Frontal cortex (tissue), 4 donors: ENCODE results near the gene VSIG2. TPM values are rescaled to one million over a fixed set of nuclear protein-coding genes. Genes with fewer than 3 reads are reported as not detected.

Experiments used
- DNase-seq, 2 donors: peaks; one replicate each; pipeline ENCODE4 v3.0.0; 2012; ENCODE audit warnings: low spot score in 2 of 2
- FAIRE-seq: peaks from 2 replicates; lab custom pipeline; 2012; peaks lifted over from hg19 to GRCh38; lab: Jason Lieb, UNC
- total RNA-seq: library from RNA; depleted of rRNA; stranded (reverse); fragments of >200 nt; gene quantifications from one replicate; pipeline ENCODE4 v1.2.3, GENCODE V29; 2014
- donor health status: control.
- donor health status: control.
- donor health status: control.

Gene VSIG2
- total RNA-seq, 1 donor from 2014 or later = not detected

DNA sequence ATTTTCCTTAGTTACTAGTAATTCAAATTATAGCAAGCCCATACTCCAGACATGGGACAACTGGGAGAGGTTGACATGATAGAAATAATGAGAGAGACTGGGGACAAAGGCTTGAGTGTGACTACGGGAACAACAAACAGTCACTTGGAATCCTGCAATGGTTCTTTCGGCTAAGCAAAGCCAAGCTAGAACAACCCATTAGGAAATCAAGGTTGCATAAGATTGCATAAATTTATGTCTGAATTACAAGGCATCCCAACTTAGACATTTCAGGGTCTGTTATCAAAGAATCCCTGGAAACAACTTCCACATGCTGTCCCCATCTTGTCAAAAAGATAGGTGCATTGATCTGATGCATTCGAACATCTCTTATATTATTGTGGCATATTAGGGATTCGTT is 22.5 kb downstream of the VSIG2 start:
- DNase-seq (no peak), FAIRE-seq (no peak)

DNA sequence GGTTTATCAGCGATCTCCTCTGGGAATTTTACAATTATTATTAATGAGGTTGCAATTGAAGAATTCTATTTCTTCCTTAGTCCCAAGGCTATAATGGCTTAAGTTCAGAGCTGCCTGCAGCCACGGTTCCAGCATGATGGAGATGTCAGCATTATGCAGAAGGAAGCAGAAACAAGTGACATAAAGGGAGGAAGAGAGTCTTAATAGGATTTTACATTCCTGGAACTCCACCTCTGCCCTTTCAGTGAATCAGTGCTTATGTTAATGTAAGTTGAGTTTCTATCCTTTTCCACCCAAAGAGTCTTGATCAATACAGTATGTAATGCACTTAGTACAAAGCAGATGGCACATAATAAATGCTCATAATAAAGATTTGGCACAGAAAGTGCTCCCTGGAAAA is 23.9 kb downstream of the VSIG2 start:
- FAIRE-seq = no peak
- DNase-seq = no peak

DNA sequence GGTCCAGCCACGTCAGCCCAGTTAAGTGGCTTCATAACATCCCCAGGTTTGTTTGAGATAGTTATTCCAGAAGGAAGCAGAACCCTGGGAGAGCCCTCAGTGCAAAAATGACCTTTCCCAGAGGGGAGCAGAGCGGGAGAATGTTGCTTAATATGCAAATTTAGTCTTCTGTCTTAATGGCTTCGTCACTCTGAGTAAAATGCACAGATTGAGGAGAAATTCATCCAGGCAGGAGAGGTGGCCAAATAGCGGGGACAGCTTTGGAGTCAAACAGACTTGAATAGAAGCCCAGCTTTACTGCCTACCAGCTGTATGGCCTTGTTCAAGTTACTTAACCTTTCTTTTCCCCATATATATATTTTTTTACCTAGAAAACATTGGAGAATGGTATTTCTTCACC is 24.6 kb downstream of the VSIG2 start:
- no peak for DNase-seq

DNA sequence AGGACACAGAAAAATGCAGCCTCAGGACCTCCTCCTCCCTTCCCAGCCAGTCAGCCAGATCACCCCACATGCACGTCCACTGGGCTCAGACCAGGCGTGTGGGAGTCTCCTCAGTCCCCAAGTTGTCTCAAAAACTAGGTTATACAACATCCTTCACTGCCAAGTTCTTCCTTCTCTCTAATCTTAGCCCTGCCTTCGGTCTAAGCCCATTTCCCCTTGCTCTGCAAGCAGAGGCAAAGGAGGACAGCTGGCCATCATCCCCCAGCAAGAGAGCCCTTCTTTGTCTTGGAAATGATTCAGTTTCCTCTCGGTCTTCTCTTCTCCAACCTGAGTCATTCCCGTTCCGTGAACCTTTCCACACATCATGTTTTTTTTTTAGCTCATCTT is 26.3 kb downstream of the VSIG2 start:
- DNase-seq = no peak
- no peak for FAIRE-seq

More for the DNA sequence above, 24.6 kb downstream of the VSIG2 start:
- FAIRE-seq = no peak

DNA sequence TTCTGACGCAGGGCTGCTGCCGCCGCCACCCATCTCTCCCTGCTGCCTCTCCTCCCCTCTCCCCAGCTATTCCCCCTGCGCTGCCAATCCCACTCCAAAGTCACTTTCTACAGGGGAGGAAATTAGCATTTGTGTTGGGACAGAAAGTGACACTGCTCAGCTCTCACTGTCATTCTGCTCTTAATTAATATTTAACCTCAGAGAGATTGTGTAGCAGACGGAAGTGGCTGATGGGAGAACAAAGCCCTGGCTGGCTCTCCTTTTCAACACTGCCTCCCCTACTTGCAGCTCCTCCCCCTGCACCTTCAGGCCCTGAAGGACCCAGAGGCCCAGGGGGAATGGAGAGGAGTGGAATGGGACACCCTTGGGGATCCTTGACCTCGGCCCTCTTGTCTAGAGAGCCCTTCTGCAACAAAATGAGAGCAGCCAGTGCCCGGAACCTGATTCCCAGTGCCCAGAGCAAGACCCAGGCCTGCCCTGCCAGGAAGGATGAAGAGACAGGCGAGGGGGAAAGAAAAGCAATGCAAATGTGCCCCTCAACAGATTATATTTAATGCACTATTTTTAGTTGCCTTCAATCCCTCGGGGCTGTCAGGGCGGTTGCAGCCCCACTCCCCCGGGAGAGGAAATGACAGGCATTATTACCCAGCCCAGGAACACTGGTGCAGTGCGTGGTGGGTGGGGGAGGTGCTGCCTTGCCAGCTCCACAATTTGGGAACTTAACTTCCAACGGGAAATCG is 26.9 kb downstream of the VSIG2 start:
- no peak for DNase-seq
- FAIRE-seq = no peak

DNA sequence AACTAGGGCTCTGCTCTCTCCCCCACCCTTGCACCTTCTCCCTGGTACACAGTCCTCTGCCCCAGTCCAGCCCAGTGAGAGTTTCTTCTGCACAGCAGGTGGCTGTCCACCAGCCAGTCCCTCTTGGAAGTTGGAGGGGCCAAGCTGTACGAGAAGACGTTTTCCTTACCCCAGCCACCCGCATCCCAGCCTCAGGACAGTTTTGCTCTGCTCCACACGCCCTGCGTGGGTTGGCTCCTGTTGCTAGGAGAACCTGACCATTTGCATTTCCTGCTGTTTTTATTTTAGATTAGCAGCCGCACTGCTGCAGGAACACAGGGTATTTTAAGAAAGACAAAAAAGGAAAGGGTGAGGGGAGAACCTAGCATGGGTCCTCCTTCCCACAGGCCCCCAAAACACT is 29.9 kb downstream of the VSIG2 start:
- no peak for DNase-seq
- no peak for FAIRE-seq

DNA sequence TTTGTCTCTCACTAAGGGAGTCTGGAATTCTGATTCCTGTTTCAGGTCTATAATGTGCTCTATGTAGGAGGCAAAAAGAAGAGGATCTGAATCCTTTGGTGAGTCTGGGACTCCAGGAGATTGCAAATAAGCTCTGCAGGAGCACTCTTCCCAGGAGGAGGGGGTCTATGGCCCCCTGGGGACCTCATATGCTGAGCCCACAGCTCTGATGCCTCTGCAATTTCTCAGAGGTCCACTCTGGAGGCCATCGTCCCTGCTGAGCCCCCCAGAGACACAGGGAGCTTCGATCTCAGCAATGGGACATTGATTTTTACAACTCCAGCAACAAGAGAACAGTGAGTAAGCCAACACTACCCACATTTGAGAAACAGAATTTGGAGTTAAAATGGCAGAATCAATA is 32.5 kb downstream of the VSIG2 start:
- FAIRE-seq = no peak
- no peak for DNase-seq

DNA sequence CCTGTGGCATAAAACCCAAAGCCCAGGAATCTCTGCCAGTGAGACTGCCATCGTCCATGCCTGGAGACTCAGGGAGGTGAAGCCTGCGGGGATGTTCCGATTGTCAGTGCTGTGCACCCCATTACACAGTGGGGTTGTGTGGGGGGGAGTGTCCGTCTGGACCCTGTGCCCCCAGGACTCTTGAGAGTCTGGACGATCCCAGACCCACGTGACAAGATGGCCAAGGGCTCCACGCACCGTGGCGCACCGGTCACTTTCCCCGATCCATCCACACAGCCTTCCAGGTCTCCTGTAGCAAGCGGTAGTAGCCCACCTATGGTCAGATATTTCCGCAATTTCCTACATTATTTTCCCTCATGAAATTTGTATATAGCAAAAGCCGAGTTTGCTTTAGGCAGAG is 33.3 kb downstream of the VSIG2 start:
- DNase-seq (no peak), FAIRE-seq (no peak)

DNA sequence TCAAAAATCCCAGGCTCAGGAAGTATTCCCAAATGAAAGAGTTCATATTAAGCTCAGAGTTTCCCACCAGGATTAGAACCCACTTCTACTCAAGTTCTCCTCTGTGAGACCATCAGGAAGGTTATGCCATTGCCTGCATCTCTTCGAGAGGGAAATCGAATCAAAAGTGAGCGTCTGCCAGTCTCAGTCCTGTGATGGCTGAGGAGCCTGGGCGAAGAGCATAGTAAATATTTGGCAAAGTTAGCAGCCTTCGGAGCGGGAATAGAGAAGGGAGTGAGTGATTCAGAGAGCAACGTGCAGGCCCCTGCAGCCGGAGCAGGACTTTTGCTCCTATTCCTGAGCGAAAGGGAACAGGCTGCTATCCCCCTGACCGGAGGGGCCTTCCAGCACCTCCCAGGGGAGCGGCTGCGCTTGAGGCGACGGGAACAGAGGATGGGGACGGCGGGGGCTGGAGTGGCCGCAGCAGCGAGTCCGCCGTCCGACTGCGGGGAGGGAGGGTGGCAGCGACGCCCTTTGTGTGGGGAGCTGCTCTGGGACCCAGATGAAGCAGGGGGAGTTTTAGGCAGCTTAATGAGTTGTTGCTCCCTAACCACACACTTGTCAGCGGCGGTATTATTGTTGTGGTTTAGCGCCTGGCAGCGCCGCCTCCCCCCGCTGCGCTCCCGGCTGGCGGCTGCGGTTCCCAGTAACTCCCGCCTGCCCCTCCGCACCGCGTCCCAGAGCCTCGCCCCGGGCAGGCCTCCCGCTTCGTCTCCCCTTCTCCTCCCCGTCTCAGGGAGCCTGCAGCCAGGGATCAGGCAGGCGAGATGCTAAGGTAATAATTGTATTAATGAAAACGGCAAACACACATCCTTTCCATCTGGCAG is 34.0 kb downstream of the VSIG2 start:
- FAIRE-seq = no peak
- DNase-seq = no peak

DNA sequence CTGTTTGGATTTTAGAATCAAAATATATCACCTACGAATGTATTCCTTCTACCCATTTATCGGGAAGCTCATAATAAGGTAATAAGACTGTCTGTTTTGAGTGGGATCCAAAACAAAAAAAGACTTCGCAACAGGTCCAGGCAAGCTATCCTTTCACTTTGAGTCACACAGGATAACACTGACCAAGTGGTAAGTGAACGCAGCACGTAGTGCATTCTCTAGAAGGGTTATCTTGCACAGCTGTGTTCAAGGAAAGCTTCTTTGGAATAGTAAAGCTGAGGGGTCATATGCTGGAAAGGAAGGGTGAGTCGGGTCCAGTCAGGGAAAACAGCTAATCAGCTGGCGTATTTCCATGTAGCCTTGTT is 34.7 kb downstream of the VSIG2 start:
- no peak for DNase-seq
- FAIRE-seq = no peak

DNA sequence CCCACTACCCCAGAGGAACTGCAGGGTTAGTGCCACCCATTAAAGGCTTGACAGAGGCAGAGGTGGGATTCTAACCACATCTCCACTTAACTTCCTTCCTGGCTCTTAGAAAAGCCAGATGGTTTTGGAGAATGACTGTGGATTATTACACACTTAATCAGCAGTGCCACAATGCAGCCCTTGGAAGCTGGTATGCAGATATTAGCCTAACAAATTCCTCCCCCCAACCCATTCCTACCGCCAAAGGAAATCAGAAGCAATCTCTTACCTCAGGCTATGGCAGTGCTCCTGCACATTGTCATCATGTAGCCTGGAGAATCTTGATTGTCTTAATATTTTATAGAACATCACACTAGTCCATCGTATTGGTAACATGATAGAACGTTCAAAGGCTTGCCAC is 35.5 kb downstream of the VSIG2 start:
- FAIRE-seq (no peak), DNase-seq (no peak)

DNA sequence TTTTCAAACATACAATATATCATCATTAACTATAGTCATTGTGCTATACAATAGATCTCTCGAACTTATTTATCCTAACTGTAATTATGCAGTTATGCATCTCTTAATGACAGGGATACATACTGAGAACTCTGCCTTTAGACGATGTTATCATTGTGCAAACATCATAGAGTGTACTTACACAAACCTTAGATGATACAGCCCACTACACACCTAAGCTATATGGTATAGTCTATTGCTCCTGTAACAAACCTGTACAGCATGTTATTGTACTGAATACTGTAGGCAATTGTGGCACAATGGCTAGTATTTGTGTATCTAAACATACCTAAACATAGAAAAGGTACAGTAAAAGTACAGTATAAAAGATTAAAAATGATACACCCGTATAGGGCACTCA is 39.7 kb downstream of the VSIG2 start:
- no peak for DNase-seq
- no peak for FAIRE-seq

DNA sequence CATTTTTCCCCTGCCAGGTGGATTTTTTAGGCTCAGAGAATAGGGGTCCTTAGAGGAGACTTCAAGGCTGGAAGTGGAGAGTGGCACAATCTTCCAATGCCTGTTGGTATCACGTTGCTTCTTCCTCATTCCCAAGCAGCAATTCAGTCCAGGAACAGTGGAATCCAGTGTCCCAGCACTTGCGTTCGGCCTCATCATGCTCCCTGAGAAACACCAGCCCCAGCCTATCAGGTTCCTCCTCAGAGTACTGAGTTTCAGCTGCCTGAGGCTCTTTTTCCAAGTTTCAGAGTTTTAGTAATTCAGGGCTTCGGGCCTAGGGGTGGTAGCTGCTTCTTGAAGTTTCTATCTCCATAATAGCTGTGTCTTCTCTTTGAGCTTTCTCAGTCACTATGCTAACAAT is 44.2 kb downstream of the VSIG2 start:
- DNase-seq (no peak), FAIRE-seq (no peak)

DNA sequence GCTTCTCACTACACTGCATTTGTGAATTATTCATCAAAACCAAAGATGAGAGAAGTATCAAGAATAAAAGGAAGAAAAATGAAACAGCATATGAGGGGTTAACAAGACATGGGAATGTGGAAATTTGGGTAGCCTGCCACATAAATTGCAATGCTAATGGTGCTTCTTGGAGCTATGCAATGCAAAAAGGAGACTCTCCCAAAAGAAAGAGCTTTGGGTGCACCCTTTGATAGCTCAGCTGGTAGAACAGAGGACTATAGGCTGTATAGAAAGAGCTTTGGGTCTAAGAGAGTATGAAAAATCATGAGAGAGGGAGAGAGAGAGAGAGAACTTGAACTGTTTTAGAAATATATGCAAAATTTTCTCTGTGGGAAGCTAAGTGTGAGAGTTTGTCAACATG is 52.0 kb downstream of the VSIG2 start:
- FAIRE-seq = no peak
- DNase-seq = no peak

DNA sequence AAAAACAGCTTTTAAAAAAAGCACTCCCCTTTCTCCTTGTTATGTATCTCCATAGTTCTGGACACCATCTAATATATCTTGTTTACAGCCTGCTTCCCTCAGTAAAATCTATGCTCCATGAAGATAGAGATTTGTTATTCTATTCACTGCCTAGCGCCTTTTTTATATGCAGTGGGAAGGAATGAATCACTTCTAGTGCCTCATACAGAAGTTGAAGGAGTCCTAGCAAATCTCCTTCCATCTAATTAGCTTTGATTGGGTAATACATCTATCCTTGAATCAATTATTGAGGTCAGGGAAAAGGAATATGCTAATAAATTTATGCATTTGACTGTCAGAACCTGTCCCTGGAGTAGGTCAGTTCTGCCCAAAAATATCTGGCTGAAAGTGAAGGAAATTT is 52.5 kb downstream of the VSIG2 start:
- no peak for DNase-seq
- no peak for FAIRE-seq

Other genes starting within 250 kb of the VSIG2 start
- not detected for gene OR8B12, start 208.6 kb downstream of the VSIG2 start, total RNA-seq
- not detected for gene OR8A1, start 182.3 kb downstream of the VSIG2 start, total RNA-seq
- gene PANX3, start 140.8 kb downstream of the VSIG2 start, total RNA-seq = not detected
- gene TBRG1, start 129.4 kb downstream of the VSIG2 start, total RNA-seq = 35.9 TPM
- gene SIAE, start 78.5 kb downstream of the VSIG2 start, total RNA-seq = 10.2 TPM
- gene SPA17, start 78.4 kb downstream of the VSIG2 start, total RNA-seq = 5.7 TPM
- gene NRGN, start 12.3 kb downstream of the VSIG2 start, total RNA-seq = 2.9 TPM
- 3.7 TPM for gene ESAM, start 10.0 kb upstream of the VSIG2 start, total RNA-seq
- 22.4 TPM for gene MSANTD2, start 48.2 kb upstream of the VSIG2 start, total RNA-seq
- 10.2 TPM for gene ROBO3, start 113.2 kb upstream of the VSIG2 start, total RNA-seq
- gene ROBO4, start 145.6 kb upstream of the VSIG2 start, total RNA-seq = 1.6 TPM
- gene HEPN1, start 167.0 kb upstream of the VSIG2 start, total RNA-seq = not detected
- 6.9 TPM for gene HEPACAM, start 183.8 kb upstream of the VSIG2 start, total RNA-seq
- 3.7 TPM for gene CCDC15, start 201.9 kb upstream of the VSIG2 start, total RNA-seq